ENCODE data around the gene MDGA2.

Gene MDGA2

GRCh38 chr14:46820291-46820690 lies 855.1 kb downstream of the MDGA2 start:
- H3K4me3 ChIP-seq, result no peak overlapping the region
- no peak overlapping the region for H3K27ac ChIP-seq

- no peak overlapping the region for H3K4me3 ChIP-seq
- H3K27ac ChIP-seq, result no peak overlapping the region
These were observed 856.3 kb downstream of the MDGA2 start for GRCh38 chr14:46819117-46819516.

GRCh38 chr14:46818147-46818546 lies 857.3 kb downstream of the MDGA2 start:
- Histone ChIP-seq H3K4me3 (no peak overlapping the region), H3K27ac (no peak overlapping the region)

GRCh38 chr14:46793144-46793543 lies 882.3 kb downstream of the MDGA2 start:
- no peak overlapping the region for H3K27ac ChIP-seq
- H3K4me3 ChIP-seq, result no peak overlapping the region

Data from skin epidermis (tissue), 12 donors.